ENCODE measurements around the gene EEF1A1.

Gene EEF1A1

GRCh38 chr6:73481969-73482368 lies 38.9 kb downstream of the EEF1A1 start:
- TF ChIP-seq SIN3A (IDR thresholded peaks at IDR 0.05; ENCODE audit: borderline replicate concordance, insufficient read depth, low read length) (no peak), TAF1 (IDR thresholded peaks at IDR 0.05; ENCODE audit: borderline replicate concordance, insufficient read depth, low read length) (no peak), FOXP2 (optimal IDR thresholded peaks at IDR 0.05; ENCODE audit: borderline replicate concordance, extremely low read depth, extremely low read length, insufficient read depth) (peak; percentile 59)

DNA sequence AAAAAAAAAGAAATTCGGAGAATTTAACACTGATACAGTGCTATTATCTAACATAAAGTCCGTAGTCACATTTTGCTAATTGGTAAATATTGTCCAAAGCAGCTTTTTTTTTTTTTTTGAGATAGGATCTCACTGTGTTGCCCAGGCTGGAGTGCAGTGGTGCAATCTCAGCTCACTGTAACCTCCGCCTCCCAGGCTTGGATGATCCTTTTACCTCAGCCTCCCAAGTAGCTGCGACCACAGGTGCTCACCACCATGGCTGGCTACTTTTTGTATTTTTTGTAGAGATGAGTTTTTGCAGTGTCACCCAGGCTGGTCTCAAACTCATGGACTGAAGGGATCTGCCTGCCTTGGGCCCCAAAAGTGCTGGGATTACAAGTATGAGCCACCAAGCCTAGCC lies 43.4 kb downstream of the EEF1A1 start:
- TF ChIP-seq TAF1 (IDR thresholded peaks at IDR 0.05; ENCODE audit: borderline replicate concordance, insufficient read depth, low read length), result no peak
- TF ChIP-seq, protein P1, sequence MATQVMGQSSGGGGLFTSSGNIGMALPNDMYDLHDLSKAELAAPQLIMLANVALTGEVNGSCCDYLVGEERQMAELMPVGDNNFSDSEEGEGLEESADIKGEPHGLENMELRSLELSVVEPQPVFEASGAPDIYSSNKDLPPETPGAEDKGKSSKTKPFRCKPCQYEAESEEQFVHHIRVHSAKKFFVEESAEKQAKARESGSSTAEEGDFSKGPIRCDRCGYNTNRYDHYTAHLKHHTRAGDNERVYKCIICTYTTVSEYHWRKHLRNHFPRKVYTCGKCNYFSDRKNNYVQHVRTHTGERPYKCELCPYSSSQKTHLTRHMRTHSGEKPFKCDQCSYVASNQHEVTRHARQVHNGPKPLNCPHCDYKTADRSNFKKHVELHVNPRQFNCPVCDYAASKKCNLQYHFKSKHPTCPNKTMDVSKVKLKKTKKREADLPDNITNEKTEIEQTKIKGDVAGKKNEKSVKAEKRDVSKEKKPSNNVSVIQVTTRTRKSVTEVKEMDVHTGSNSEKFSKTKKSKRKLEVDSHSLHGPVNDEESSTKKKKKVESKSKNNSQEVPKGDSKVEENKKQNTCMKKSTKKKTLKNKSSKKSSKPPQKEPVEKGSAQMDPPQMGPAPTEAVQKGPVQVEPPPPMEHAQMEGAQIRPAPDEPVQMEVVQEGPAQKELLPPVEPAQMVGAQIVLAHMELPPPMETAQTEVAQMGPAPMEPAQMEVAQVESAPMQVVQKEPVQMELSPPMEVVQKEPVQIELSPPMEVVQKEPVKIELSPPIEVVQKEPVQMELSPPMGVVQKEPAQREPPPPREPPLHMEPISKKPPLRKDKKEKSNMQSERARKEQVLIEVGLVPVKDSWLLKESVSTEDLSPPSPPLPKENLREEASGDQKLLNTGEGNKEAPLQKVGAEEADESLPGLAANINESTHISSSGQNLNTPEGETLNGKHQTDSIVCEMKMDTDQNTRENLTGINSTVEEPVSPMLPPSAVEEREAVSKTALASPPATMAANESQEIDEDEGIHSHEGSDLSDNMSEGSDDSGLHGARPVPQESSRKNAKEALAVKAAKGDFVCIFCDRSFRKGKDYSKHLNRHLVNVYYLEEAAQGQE (IDR thresholded peaks at IDR 0.05; ENCODE audit: insufficient read depth in 1 of 2, low read depth in 2 of 2, low read length in 2 of 2), result no peak
- TF ChIP-seq SIN3A (IDR thresholded peaks at IDR 0.05; ENCODE audit: borderline replicate concordance, insufficient read depth, low read length), result no peak
- no peak for TF ChIP-seq FOXP2 (optimal IDR thresholded peaks at IDR 0.05; ENCODE audit: borderline replicate concordance, extremely low read depth, extremely low read length, insufficient read depth)
- TF ChIP-seq POLR2AphosphoS5 (IDR thresholded peaks at IDR 0.05; ENCODE audit: low read depth, low read length), result no peak

DNA sequence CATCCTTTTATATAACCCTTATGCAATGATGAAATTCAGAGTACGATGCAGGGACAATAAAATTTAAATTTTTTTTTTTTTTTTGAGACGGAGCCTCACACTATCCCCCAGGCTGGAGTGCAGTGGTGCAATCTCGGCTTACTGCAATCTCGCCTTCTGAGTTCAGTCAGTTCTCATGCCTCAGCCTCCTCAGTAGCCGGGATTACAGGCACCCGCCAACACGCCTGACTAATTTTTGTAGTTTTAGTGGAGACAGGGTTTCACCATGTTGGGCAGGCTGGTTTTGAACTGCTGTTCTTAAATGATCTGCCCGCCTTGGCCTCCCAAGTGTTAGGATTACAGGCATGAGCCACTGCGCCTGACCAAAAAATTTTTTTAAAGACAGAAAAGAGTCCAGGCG lies 44.1 kb downstream of the EEF1A1 start:
- TF ChIP-seq, protein P1 (IDR thresholded peaks at IDR 0.05; ENCODE audit: insufficient read depth in 1 of 2, low read depth in 2 of 2, low read length in 2 of 2), result no peak
- no peak for TF ChIP-seq POLR2AphosphoS5 (IDR thresholded peaks at IDR 0.05; ENCODE audit: low read depth, low read length)
- TF ChIP-seq FOXP2 (optimal IDR thresholded peaks at IDR 0.05; ENCODE audit: borderline replicate concordance, extremely low read depth, extremely low read length, insufficient read depth), result no peak
- no peak for TF ChIP-seq SIN3A (IDR thresholded peaks at IDR 0.05; ENCODE audit: borderline replicate concordance, insufficient read depth, low read length)
- TF ChIP-seq TAF1 (IDR thresholded peaks at IDR 0.05; ENCODE audit: borderline replicate concordance, insufficient read depth, low read length), result no peak

GRCh38 chr6:73471686-73472290 lies 49.0 kb downstream of the EEF1A1 start:
- no peak for TF ChIP-seq SIN3A (IDR thresholded peaks at IDR 0.05; ENCODE audit: borderline replicate concordance, insufficient read depth, low read length)
- no peak for TF ChIP-seq TAF1 (IDR thresholded peaks at IDR 0.05; ENCODE audit: borderline replicate concordance, insufficient read depth, low read length)
- no peak for TF ChIP-seq FOXP2 (optimal IDR thresholded peaks at IDR 0.05; ENCODE audit: borderline replicate concordance, extremely low read depth, extremely low read length, insufficient read depth)
- TF ChIP-seq, protein P1 (IDR thresholded peaks at IDR 0.05; ENCODE audit: insufficient read depth in 1 of 2, low read depth in 2 of 2, low read length in 2 of 2), result no peak
- no peak for TF ChIP-seq POLR2AphosphoS5 (IDR thresholded peaks at IDR 0.05; ENCODE audit: low read depth, low read length)

Measured in PFSK-1 (cell line).